Activated CD4-positive, alpha-beta T cell treated with anti-CD3 and anti-CD28 coated beads for 36 hours (primary cell): ENCODE measurements around the gene MBOAT2. TPM values are rescaled to one million over a fixed set of nuclear protein-coding genes. Genes with fewer than 3 reads are reported as not detected.
"Not testable (repeated sequence)": the region's sequence is repeated elsewhere in the genome, so short reads cannot be mapped to it uniquely, and the experiment has no call there.

Source experiments
- ATAC-seq: fragments of 200-7000 bp; cut with Tn5 transposase; one replicate; pipeline ENCODE4 v1.10.0; 2021; ENCODE audit warnings: mild to moderate bottlenecking, moderate library complexity
- CTCF ChIA-PET: fragments of 350-600 bp; sonication (Branson Sonifier 250); formaldehyde crosslinking; loops from one replicate; lab custom pipeline; 2021; ENCODE audit warnings: antibody characterized with exemption; lab: Charles Lee
- POLR2A ChIA-PET: fragments of 350-600 bp; sonication (Branson Sonifier 250); formaldehyde crosslinking; loops from one replicate; lab custom pipeline; 2021; ENCODE audit warnings: antibody characterized with exemption, inconsistent platforms; lab: Charles Lee
- DNase-seq: peaks from one replicate; pipeline ENCODE4 v3.0.0-alpha.2; 2020
- H3K27ac Mint-ChIP-seq: one replicate; pipeline ENCODE4 v1.8.0; 2021; ENCODE audit warnings: mixed read lengths
- H3K27me3 Mint-ChIP-seq: one replicate; pipeline ENCODE4 v1.8.0; 2021; ENCODE audit warnings: mixed read lengths
- H3K36me3 Mint-ChIP-seq: one replicate; pipeline ENCODE4 v1.8.0; 2021; ENCODE audit warnings: low read depth, mixed read lengths
- H3K4me1 Mint-ChIP-seq: one replicate; pipeline ENCODE4 v1.8.0; 2021; ENCODE audit warnings: mixed read lengths
- H3K4me3 Mint-ChIP-seq: one replicate; pipeline ENCODE4 v1.8.0; 2021; ENCODE audit warnings: mild to moderate bottlenecking, moderate library complexity, mixed read lengths
- H3K9me3 Mint-ChIP-seq: one replicate; pipeline ENCODE4 v1.8.0; 2021; ENCODE audit warnings: low read depth, mixed read lengths
- intact Hi-C, 2 experiments: fragments of 100-400 bp; cut with DNase I in 1 of 2; cut with micrococcal nuclease in 1 of 2; formaldehyde crosslinking; loops; one replicate each; pipeline versions ENCODE4 v1.14.2 to v1.15.1; 2022 to 2024; cut with DNase I, micrococcal nuclease
- total RNA-seq, 2 experiments: library from RNA; stranded (reverse); gene quantifications; one replicate each; pipeline ENCODE4 v1.2.3, GENCODE V29; 2021

The MBOAT2 gene
- total RNA-seq, 2 experiments from 2014 or later: 4.7 to 6.9 TPM

DNA sequence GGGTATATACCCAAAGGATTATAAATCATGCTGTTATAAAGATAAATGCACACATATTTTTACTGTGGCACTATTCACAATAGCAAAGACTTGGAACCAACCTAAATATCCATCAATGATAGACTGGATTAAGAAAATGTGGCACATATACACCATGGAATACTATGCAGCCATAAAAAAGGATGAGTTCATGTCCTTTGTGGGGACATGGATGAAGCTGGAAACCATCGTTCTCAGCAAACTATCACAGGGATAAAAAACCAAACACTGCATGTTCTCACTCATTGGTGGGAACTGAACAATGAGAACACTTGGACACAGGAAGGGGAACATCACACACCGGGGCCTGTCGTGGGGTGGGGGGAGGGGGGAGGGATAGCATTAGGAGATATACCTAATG lies 30.5 kb downstream of the MBOAT2 start:
- ATAC-seq, H3K9me3 Mint-ChIP-seq, CTCF ChIA-PET, POLR2A ChIA-PET, H3K27me3 Mint-ChIP-seq, H3K27ac Mint-ChIP-seq, intact Hi-C loops, H3K36me3 Mint-ChIP-seq, H3K4me3 Mint-ChIP-seq, H3K4me1 Mint-ChIP-seq, DNase-seq: not testable (repeated sequence)

DNA sequence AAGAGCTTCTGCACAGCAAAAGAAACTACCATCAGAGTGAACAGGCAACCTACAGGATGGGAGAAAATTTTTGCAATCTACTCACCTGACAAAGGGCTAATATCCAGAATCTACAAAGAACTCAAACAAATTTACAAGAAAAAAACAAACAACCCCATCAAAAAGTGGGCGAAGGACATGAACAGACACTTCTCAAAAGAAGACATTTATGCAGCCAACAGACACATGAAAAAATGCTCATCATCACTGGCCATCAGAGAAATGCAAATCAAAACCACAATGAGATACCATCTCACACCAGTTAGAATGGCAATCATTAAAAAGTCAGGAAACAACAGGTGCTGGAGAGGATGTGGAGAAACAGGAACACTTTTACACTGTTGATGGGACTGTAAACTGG lies 30.9 kb downstream of the MBOAT2 start:
- H3K27ac Mint-ChIP-seq, H3K4me1 Mint-ChIP-seq, DNase-seq, ATAC-seq, CTCF ChIA-PET, H3K27me3 Mint-ChIP-seq, POLR2A ChIA-PET, H3K36me3 Mint-ChIP-seq, H3K4me3 Mint-ChIP-seq, H3K9me3 Mint-ChIP-seq, intact Hi-C loops: not testable (repeated sequence)

DNA sequence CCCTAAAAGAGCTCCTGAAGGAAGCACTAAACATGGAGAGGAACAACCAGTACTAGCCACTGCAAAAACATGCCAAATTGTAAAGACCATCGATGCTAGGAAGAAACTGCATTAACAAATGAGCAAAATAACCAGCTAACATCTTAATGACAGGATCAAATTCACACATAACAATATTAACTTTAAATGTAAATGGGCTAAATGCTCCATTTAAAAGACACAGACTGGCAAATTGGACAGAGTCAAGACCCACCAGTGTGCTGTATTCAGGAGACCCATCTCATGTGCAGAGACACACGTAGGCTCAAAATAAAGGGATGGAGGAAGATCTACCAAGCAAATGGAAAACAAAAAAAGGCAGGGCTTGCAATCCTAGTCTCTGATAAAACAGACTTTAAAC lies 34.1 kb downstream of the MBOAT2 start:
- H3K27me3 Mint-ChIP-seq, intact Hi-C loops, H3K4me1 Mint-ChIP-seq, ATAC-seq, H3K9me3 Mint-ChIP-seq, H3K36me3 Mint-ChIP-seq, DNase-seq, H3K27ac Mint-ChIP-seq, CTCF ChIA-PET, POLR2A ChIA-PET, H3K4me3 Mint-ChIP-seq: not testable (repeated sequence)

DNA sequence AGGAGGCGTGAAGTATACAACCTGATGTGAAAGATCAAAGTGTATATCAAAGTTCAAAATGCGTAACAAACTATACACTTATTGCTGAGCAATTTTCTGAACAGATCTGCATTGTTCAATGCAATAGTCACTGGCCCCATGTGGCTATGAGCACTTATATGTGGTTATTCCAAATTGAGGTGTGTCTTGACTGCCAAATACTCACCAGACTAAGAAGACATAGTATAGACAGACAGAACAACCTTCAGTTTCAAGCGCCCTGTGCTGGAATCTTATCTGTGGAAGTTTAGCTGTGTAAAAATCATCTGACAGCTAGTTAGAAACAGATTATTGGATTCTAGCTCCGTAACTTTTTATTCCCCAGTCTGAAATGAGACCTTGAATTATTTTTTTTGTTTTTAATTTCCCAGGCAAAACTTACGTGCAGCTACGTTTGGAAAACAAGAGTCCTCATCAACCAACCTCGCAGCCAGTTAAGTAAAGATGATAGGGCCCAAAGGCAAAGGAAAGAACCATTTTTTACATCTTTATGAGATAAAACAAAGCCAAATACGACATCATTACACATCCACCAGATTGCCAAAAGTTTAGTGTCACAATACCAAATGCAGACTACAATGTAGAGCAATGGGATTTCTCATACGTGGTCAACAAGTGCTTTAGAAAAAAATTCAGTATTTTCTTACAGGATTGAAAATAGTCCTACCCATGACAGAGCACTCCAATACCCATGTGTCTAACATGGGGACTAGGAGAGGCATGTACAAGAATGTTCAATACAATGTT lies 37.2 kb downstream of the MBOAT2 start:
- CTCF ChIA-PET: interaction anchor here (0.6 to 0.7 kb wide), 2 partner anchors 94 to 1538 kb away, joined by 3 read pairs; no protein-coding TSS in a partner anchor
- Mint-ChIP-seq H3K36me3 (peaks cover 5% of the 10 kb centered on the region), H3K27me3 (peaks cover 6% of the 10 kb centered on the region)

DNA sequence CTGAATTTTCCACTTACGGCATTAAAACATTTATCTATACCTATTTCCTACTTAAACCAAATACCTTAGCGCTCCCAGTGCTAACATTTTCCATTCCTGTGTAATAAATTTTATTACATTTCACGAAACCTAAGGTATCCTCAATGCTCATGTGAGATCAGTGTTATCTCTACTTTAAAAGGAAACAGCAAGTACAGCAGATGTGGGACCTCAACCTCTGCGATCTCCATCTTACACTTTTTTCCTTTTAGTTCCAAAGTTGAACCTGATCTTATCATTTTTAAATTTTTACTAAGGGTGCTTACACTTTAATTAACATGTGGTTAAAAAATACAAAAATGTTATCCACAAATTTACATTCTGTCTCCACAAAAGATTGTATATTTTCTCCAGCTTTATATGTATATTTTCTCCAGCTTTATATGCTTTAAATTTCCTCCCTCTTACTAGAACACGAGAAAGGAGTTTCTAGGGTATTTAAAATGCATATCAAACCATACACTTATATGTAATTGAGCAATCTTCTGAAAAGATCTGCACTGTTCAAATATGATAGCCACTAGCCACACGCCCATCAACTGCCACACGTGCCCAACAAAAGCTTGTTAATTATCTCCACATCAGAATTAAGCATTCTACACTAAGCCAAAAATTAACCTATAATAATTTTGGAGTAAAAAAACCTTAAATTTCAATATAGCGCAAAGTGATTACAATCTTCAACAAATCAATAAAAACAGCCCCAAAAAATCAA lies 38.1 kb downstream of the MBOAT2 start:
- Mint-ChIP-seq H3K4me1 (no peaks in the 10 kb centered on the region), H3K9me3 (peaks cover 3% of the 10 kb centered on the region), H3K4me3 (no peak overlapping the region), H3K27me3 (peaks cover 5% of the 10 kb centered on the region), H3K27ac (no peak overlapping the region), H3K36me3 (peaks cover 5% of the 10 kb centered on the region)
- CTCF ChIA-PET: interaction anchor here (0.6 kb wide), 1 partner anchor 1537 kb away, joined by 3 read pairs; no protein-coding TSS in a partner anchor
- intact Hi-C loops: no loop called here
- POLR2A ChIA-PET: no interaction called here
- no peak for ATAC-seq
- no peak for DNase-seq

More for the DNA sequence above, 37.2 kb downstream of the MBOAT2 start:
- Mint-ChIP-seq H3K4me3 (no peak overlapping the region), H3K4me1 (no peaks in the 10 kb centered on the region), H3K27ac (no peak overlapping the region), H3K9me3 (peaks cover 3% of the 10 kb centered on the region)
- DNase-seq (no peak), ATAC-seq (no peak)
- POLR2A ChIA-PET: no interaction called here
- intact Hi-C loops: no loop called here

DNA sequence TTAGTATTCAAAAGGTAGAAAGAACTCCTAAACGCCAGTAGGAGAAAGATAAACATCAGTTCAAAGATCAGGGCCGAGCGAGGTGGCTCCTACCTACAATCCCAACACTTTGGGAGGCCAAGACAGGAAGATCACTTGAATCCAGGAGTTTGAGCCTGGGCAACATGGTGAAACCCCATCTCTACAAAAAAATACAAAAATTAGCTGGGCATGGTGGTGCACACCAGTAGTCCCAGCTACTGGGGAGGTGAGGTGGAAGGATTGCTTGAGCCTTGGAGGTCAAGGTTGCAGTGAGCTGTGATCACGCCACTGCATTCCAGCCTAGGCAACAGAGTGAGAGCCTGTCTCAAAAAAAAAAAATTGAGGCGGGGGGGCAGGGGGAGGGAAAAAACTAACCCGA lies 40.6 kb downstream of the MBOAT2 start:
- ATAC-seq: no peak

DNA sequence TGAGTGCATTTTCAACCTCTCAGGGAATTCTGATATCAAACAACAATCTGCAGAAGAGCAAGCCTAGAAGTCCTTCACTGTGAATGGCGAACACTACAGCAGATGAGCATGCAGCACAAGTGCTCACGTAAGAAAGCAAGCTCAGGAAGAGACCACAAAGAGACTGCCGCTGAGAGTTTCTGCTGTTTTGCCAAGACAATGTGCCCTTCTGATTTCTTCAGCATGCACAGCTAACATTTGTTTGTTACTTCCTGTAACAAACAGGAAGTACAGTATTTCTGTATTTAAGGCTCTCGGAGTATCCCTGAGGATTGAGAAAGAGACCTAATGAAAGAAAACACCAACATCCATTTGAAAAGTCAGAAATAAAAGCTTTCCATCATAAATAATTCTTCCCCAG lies 45.9 kb downstream of the MBOAT2 start:
- peaks cover 7% of the 10 kb centered on the region for H3K36me3 Mint-ChIP-seq
- H3K4me3 Mint-ChIP-seq: no peak overlapping the region
- intact Hi-C loops: no loop called here
- ChIA-PET POLR2A (no interaction called here), CTCF (interaction anchor here (1.0 to 1.6 kb wide), 2 partner anchors 10 to 42 kb away, joined by 3 to 5 read pairs; no protein-coding TSS in a partner anchor)
- no peak for DNase-seq
- peaks cover 2% of the 10 kb centered on the region for H3K4me1 Mint-ChIP-seq
- no peak for ATAC-seq
- no peak overlapping the region for H3K27ac Mint-ChIP-seq
- H3K9me3 Mint-ChIP-seq: peaks cover 11% of the 10 kb centered on the region
- H3K27me3 Mint-ChIP-seq: peaks cover 5% of the 10 kb centered on the region

More for the DNA sequence above, 40.6 kb downstream of the MBOAT2 start:
- intact Hi-C loops: no loop called here
- ChIA-PET POLR2A (no interaction called here), CTCF (no interaction called here)
- Mint-ChIP-seq H3K4me1 (no peaks in the 10 kb centered on the region), H3K27me3 (peaks cover 4% of the 10 kb centered on the region), H3K4me3 (no peak overlapping the region), H3K27ac (no peak overlapping the region), H3K9me3 (no peaks in the 10 kb centered on the region), H3K36me3 (no peaks in the 10 kb centered on the region)
- no peak for DNase-seq

DNA sequence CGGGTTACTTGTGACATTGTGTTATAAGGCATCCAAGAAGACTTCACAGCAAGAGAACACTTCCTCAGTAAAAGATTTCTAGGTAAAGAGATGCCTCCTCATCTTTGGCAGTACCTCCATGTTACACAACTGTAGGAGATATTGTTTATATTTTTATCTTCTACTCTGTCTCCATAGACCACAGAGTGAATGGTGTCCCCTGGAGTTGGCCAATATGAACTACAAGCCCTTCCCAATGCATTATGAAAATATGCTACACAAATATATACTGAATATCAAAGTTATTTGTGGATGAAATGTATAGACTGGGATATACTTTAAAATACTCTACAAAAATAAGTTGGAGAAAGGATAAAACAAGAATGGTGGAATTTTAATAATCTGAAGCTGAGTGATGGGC lies 46.7 kb downstream of the MBOAT2 start:
- Mint-ChIP-seq H3K4me3 (no peak overlapping the region), H3K4me1 (peaks cover 2% of the 10 kb centered on the region), H3K36me3 (peaks cover 7% of the 10 kb centered on the region), H3K27me3 (peaks cover 11% of the 10 kb centered on the region), H3K27ac (no peak overlapping the region), H3K9me3 (peaks cover 19% of the 10 kb centered on the region)
- ATAC-seq (no peak), DNase-seq (no peak)
- intact Hi-C loops: no loop called here
- ChIA-PET CTCF (interaction anchor here (1.0 kb wide), 1 partner anchor 9 kb away, joined by 3 read pairs; no protein-coding TSS in a partner anchor), POLR2A (no interaction called here)

DNA sequence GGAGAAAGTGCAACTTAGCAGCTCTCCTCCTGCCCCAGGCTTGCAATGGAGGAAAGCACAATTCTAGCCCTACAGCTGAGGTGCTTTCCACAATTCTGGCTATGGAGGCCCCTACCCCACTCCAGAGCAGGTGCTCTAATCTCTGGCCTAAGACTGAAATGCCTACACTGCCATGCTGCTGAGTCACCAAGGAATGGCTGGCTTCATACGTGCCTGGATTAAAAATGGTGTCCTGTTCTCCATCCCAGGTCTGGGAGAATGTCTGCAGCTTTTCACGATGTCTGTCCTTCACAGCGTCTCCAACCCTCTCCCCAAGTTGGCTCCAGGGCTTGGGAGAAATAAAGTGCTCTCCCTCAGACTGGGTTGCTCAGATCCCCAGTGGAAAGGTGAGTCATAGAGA lies 48.5 kb downstream of the MBOAT2 start:
- no peak overlapping the region for H3K4me3 Mint-ChIP-seq
- H3K36me3 Mint-ChIP-seq: peaks cover 7% of the 10 kb centered on the region
- POLR2A ChIA-PET: no interaction called here

DNA sequence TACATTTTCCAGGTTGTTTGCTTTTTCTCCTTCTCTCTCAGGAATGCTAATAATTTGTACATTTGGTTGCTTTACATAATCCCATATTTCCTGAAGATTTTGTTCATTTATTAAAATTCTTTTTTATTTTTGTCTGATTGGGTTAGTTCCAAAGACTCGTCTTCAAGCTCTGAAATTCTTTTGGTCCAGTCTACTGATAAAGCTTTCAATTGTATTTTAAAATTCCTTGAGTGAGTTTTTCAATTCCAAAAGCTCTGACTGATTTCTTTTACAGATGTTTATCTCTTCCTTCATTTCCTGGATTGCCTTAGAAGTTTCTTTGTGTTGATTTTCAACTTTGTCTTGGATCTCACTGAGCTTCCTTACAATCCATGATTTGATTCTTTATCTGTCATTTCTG lies 50.0 kb downstream of the MBOAT2 start:
- Mint-ChIP-seq H3K27ac (no peak overlapping the region), H3K4me1 (peaks cover 2% of the 10 kb centered on the region), H3K4me3 (no peak overlapping the region), H3K36me3 (peaks cover 7% of the 10 kb centered on the region), H3K9me3 (peaks cover 19% of the 10 kb centered on the region), H3K27me3 (peaks cover 13% of the 10 kb centered on the region)
- DNase-seq: no peak
- ChIA-PET CTCF (interaction anchor here (0.6 kb wide), 1 partner anchor 8 kb away, joined by 3 read pairs; no protein-coding TSS in a partner anchor), POLR2A (no interaction called here)
- ATAC-seq: no peak
- intact Hi-C loops: no loop called here

More for the DNA sequence above, 48.5 kb downstream of the MBOAT2 start:
- CTCF ChIA-PET: no interaction called here
- Mint-ChIP-seq H3K27ac (no peak overlapping the region), H3K4me1 (peaks cover 2% of the 10 kb centered on the region), H3K27me3 (peaks cover 13% of the 10 kb centered on the region), H3K9me3 (peaks cover 19% of the 10 kb centered on the region)
- intact Hi-C loops: no loop called here
- ATAC-seq (no peak), DNase-seq (no peak)

DNA sequence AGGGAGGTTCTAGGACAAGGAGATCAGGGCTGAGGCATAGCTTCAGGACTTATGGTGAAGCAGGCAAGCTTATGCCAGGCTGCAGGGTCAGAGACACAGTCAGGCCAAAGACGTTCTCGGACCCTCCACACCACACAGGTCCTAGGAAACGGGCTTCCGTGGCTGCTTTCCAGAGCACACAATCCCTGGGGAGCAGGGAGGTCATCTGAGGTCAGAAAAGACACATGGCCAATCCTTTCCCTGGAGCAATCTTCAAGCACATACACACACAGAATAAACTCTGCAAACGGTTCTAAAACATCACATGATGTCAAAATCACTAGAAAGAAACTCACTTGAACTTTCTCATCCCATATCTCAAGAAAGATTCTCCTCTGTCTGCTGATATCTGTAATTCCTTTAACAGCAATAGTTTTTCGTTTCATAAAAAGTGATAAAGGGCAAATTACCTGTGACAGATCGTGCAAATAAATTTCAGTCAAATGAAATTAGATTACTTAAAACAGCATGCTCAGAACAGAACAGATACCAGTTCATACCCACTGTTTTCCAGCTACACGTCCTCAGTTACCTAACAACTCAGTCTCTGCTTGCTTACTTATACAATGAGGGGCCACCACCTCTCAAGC lies 63.9 kb downstream of the MBOAT2 start:
- intact Hi-C loops: no loop called here
- no peaks in the 10 kb centered on the region for H3K36me3 Mint-ChIP-seq

More for the DNA sequence above, 63.9 kb downstream of the MBOAT2 start:
- Mint-ChIP-seq H3K27ac (no peak overlapping the region), H3K4me1 (no peaks in the 10 kb centered on the region), H3K27me3 (no peaks in the 10 kb centered on the region), H3K9me3 (no peaks in the 10 kb centered on the region), H3K4me3 (no peak overlapping the region)
- POLR2A ChIA-PET: no interaction called here
- ATAC-seq (no peak), DNase-seq (no peak)
- CTCF ChIA-PET: no interaction called here
